ENCODE measurements around the gene MIPEP.
"Not testable (repeated sequence)": the region's sequence is repeated elsewhere in the genome, so short reads cannot be mapped to it uniquely, and the experiment has no call there.

MIPEP gene

GRCh38 chr13:23769401-23769800, 119.8 kb downstream of the MIPEP start:
- DNase-seq, result no peak

GRCh38 chr13:23767838-23768237, 121.4 kb downstream of the MIPEP start:
- no peak for DNase-seq

GRCh38 chr13:23766939-23767338, 122.3 kb downstream of the MIPEP start:
- DNase-seq, result no peak

GRCh38 chr13:23766283-23766682, 122.9 kb downstream of the MIPEP start:
- no peak for DNase-seq

GRCh38 chr13:23765531-23765930, 123.7 kb downstream of the MIPEP start:
- DNase-seq, result no peak

- no peak for DNase-seq
Measured at GRCh38 chr13:23763318-23763717, 125.9 kb downstream of the MIPEP start.

GRCh38 chr13:23761760-23762159, 127.4 kb downstream of the MIPEP start:
- DNase-seq, result not testable (repeated sequence)

- DNase-seq, result no peak
Measured at GRCh38 chr13:23760000-23760399, 129.2 kb downstream of the MIPEP start.

GRCh38 chr13:23758798-23759527, 130.2 kb downstream of the MIPEP start:
- no peak for DNase-seq

- DNase-seq, result no peak
Measured at GRCh38 chr13:23754997-23755396, 134.2 kb downstream of the MIPEP start.

GRCh38 chr13:23754506-23754905, 134.7 kb downstream of the MIPEP start:
- no peak for DNase-seq

GRCh38 chr13:23753458-23753857, 135.7 kb downstream of the MIPEP start:
- no peak for DNase-seq

GRCh38 chr13:23752111-23753001, 136.8 kb downstream of the MIPEP start:
- no peak for DNase-seq

GRCh38 chr13:23751195-23751594, 138.0 kb downstream of the MIPEP start:
- no peak for DNase-seq

GRCh38 chr13:23750383-23751121, 138.6 kb downstream of the MIPEP start:
- DNase-seq, result no peak

- no peak for DNase-seq
Measured at GRCh38 chr13:23749288-23749873, 139.8 kb downstream of the MIPEP start.

GRCh38 chr13:23748109-23748990, 140.8 kb downstream of the MIPEP start:
- no peak for DNase-seq

- not testable (repeated sequence) for DNase-seq
Measured at GRCh38 chr13:23746141-23746540, 143.1 kb downstream of the MIPEP start.

- DNase-seq, result no peak
Measured at GRCh38 chr13:23744315-23744714, 144.9 kb downstream of the MIPEP start.

GRCh38 chr13:23743278-23744076, 145.7 kb downstream of the MIPEP start:
- DNase-seq, result no peak

GRCh38 chr13:23741879-23742510, 147.2 kb downstream of the MIPEP start:
- DNase-seq, result no peak

All from activated naive CD4-positive, alpha-beta T cell treated with anti-CD3 and anti-CD28 coated beads, Interleukin-2, amount 50 U/mL, for 16 hours (primary cell).